Muscle layer of duodenum (tissue), 2 donors: ENCODE data around the gene SPAG16.
"Not testable (repeated sequence)": the region's sequence is repeated elsewhere in the genome, so short reads cannot be mapped to it uniquely, and the experiment has no call there.

ENCODE experiments used
- H3K27ac ChIP-seq: one replicate; pipeline ENCODE4 v1.7.0; 2013; ENCODE audit warnings: mild to moderate bottlenecking, low read length
- H3K27me3 ChIP-seq: one replicate; pipeline ENCODE4 v1.7.0; 2013; ENCODE audit warnings: low read depth, mild to moderate bottlenecking, control low read depth, low read length
- H3K36me3 ChIP-seq, 2 donors: one replicate each; pipeline ENCODE4 v1.7.0; 2013; ENCODE audit warnings: low read length in 2 of 2, control low read depth in 1 of 2, mild to moderate bottlenecking in 1 of 2; ENCODE audit not compliant: insufficient read depth in 2 of 2, control insufficient read depth in 1 of 2
- H3K4me1 ChIP-seq, 2 donors: one replicate each; pipeline ENCODE4 v1.7.0; 2013; ENCODE audit warnings: low read length in 2 of 2, mild to moderate bottlenecking in 2 of 2, control low read depth in 1 of 2, moderate library complexity in 1 of 2; ENCODE audit not compliant: insufficient read depth in 2 of 2, control insufficient read depth in 1 of 2
- H3K4me3 ChIP-seq, 2 donors: one replicate each; pipeline ENCODE4 v1.7.0; 2013; ENCODE audit warnings: low read length in 2 of 2, low read depth in 1 of 2, mild to moderate bottlenecking in 1 of 2
- H3K9me3 ChIP-seq, 2 donors: one replicate each; pipeline ENCODE4 v1.7.0; 2013; ENCODE audit warnings: low read length in 2 of 2, control low read depth in 1 of 2, mild to moderate bottlenecking in 1 of 2; ENCODE audit not compliant: control insufficient read depth in 1 of 2
- donor health status: healthy.

The SPAG16 gene

DNA sequence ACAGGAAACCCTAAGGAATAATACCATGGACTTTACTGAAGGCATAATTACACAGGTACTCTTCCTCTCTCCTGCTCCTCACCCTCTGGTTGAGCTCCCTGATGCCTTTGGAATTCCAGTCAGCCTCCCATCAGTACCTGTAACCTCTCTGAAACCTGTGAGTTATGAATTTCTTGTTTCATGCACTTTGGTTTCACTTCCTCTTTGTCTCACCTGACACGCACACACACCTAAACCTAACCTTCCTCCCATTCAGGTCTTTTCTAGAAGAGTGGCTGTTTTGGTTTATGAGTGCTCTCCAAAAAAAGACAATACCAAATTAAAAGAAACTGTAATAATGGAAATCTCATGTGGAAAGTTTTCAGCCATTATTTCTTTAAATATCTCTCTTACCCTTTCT is 675.3 kb downstream of the SPAG16 start:
- H3K36me3 ChIP-seq = no peaks in the 10 kb centered on the region
- H3K27me3 ChIP-seq = no peaks in the 10 kb centered on the region
- no peak overlapping the region for H3K4me3 ChIP-seq
- no peak overlapping the region for H3K27ac ChIP-seq
- H3K9me3 ChIP-seq = no peaks in the 10 kb centered on the region
- H3K4me1 ChIP-seq = no peaks in the 10 kb centered on the region

- H3K4me1 ChIP-seq = no peaks in the 10 kb centered on the region
- no peak overlapping the region for H3K4me3 ChIP-seq
- no peaks in the 10 kb centered on the region for H3K9me3 ChIP-seq
- H3K27me3 ChIP-seq = no peaks in the 10 kb centered on the region
- H3K36me3 ChIP-seq = no peaks in the 10 kb centered on the region
- no peak overlapping the region for H3K27ac ChIP-seq
Measured at GRCh38 chr2:213971536-213971935, 687.3 kb downstream of the SPAG16 start.

- H3K36me3 ChIP-seq = no peaks in the 10 kb centered on the region
- H3K27ac ChIP-seq = no peak overlapping the region
- no peaks in the 10 kb centered on the region for H3K4me1 ChIP-seq
- no peaks in the 10 kb centered on the region for H3K9me3 ChIP-seq
- H3K4me3 ChIP-seq = no peak overlapping the region
- no peaks in the 10 kb centered on the region for H3K27me3 ChIP-seq
Measured at GRCh38 chr2:213980883-213981282, 696.6 kb downstream of the SPAG16 start.

DNA sequence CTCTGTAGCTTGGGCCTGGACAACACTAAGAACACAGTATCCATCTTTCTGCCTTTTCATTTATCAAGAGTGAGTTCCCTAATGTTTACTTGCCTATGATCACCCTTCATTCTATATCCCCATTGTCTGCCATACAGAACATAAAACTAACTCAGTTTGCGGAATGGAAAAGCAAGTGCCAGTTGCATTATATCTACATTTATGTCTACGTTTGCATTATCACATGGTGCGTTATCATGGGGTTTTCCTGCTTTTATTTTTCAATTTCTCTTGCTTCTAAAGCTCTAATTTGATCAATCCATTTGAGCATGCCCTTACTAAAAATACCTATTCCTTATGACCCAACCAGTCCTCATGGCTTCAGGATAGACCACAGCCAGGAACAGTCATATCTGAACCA is 704.9 kb downstream of the SPAG16 start:
- Histone ChIP-seq H3K4me1 (no peaks in the 10 kb centered on the region), H3K27ac (no peak overlapping the region), H3K36me3 (no peaks in the 10 kb centered on the region), H3K4me3 (no peak overlapping the region), H3K9me3 (no peaks in the 10 kb centered on the region), H3K27me3 (no peaks in the 10 kb centered on the region)

GRCh38 chr2:213991453-213992108 is 707.3 kb downstream of the SPAG16 start:
- Histone ChIP-seq H3K27ac (no peak overlapping the region), H3K9me3 (no peaks in the 10 kb centered on the region), H3K27me3 (no peaks in the 10 kb centered on the region), H3K4me3 (no peak overlapping the region), H3K4me1 (no peaks in the 10 kb centered on the region), H3K36me3 (no peaks in the 10 kb centered on the region)

GRCh38 chr2:213995400-213996105 is 711.3 kb downstream of the SPAG16 start:
- Histone ChIP-seq H3K4me1 (no peaks in the 10 kb centered on the region), H3K36me3 (no peaks in the 10 kb centered on the region), H3K27ac (no peak overlapping the region), H3K27me3 (no peaks in the 10 kb centered on the region), H3K4me3 (no peak overlapping the region), H3K9me3 (no peaks in the 10 kb centered on the region)

DNA sequence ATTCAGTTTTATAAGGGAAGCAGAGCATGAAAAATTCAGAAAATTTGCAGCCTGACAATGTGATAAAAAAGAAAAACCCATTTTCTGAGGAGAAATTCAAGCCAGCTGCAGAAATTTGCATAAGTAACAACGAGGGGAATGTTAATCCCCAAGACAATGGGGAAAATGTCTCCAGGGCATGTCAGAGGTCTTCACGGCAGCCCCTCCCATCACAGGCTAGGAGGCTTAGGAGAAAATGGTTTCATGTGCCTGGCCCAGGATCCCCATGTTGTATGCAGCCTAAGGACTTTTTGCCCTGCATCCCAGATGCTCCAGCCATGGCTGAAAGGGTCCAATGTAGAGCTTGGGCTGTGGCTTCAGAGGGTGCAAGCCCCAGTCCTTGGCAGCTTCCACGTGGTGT is 714.7 kb downstream of the SPAG16 start:
- not testable (repeated sequence) for H3K4me1 ChIP-seq, H3K4me3 ChIP-seq, H3K27ac ChIP-seq, H3K9me3 ChIP-seq, H3K27me3 ChIP-seq, H3K36me3 ChIP-seq

GRCh38 chr2:214004463-214004862 is 720.2 kb downstream of the SPAG16 start:
- Histone ChIP-seq H3K27me3 (no peaks in the 10 kb centered on the region), H3K4me1 (no peaks in the 10 kb centered on the region), H3K27ac (no peak overlapping the region), H3K4me3 (no peak overlapping the region), H3K36me3 (no peaks in the 10 kb centered on the region), H3K9me3 (peaks cover 0 to 3% of the 10 kb centered on the region in 2 donors)

DNA sequence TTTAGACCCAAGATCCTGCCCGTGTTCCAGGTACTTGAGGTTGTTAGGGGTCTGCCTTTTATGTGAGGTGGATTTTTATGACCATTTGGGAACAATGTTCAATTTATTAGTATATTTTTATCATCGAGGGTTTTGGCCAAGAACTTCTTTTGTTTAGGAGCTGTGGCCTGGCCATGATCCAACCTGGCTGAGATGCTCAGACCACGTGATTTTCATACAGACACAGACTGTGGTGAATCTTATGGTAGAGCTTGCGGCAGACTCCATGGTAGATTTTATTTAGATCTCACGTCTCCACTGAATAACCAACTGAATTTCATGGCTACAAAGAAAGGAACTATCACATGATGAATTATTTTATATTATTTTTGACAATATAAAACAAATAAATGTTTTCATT is 721.1 kb downstream of the SPAG16 start:
- no peaks in the 10 kb centered on the region for H3K27me3 ChIP-seq
- H3K9me3 ChIP-seq = peaks cover 0 to 3% of the 10 kb centered on the region in 2 donors
- no peak overlapping the region for H3K27ac ChIP-seq
- no peaks in the 10 kb centered on the region for H3K4me1 ChIP-seq
- H3K36me3 ChIP-seq = no peaks in the 10 kb centered on the region
- no peak overlapping the region for H3K4me3 ChIP-seq

DNA sequence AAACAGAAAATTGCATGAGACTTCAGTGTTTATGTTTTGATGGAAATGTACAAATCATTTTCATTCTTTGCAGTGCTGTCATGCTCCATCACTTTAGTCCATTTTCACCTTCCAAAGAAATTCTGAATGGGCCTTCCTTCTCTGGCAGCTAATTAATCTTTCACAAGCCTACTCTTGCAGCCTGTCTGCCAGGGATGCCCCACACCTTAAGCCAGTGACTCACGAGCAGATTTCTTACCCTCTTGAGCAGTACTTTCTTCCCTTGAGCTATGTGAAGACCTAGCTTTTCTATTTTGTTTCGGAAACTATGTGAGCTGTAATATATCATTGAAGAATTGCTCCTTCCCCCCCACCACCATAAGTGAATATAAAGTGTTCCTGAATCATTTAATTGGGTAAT is 722.3 kb downstream of the SPAG16 start:
- H3K27ac ChIP-seq = no peak overlapping the region
- H3K4me1 ChIP-seq = no peaks in the 10 kb centered on the region
- H3K27me3 ChIP-seq = no peaks in the 10 kb centered on the region
- no peaks in the 10 kb centered on the region for H3K36me3 ChIP-seq
- no peak overlapping the region for H3K4me3 ChIP-seq
- H3K9me3 ChIP-seq = peaks cover 0 to 3% of the 10 kb centered on the region in 2 donors

GRCh38 chr2:214011676-214012075 is 727.4 kb downstream of the SPAG16 start:
- H3K9me3 ChIP-seq = peaks cover 0 to 3% of the 10 kb centered on the region in 2 donors
- H3K4me1 ChIP-seq = no peaks in the 10 kb centered on the region

More at GRCh38 chr2:214011676-214012075, 727.4 kb downstream of the SPAG16 start:
- Histone ChIP-seq H3K4me3 (no peak overlapping the region), H3K27ac (no peak overlapping the region), H3K36me3 (no peaks in the 10 kb centered on the region), H3K27me3 (no peaks in the 10 kb centered on the region)
